SJSA1 (cell line): ENCODE data around the gene RBM5. TPM values are rescaled to one million over a fixed set of nuclear protein-coding genes. Genes with fewer than 3 reads are reported as not detected.
A peak's percentile ranks its signal among the peaks of the same experiment; 100 is the strongest.

Source experiments
- DNase-seq, 2 experiments: peaks; one replicate each; pipeline ENCODE4 v3.0.0-alpha.2; 2015 to 2020; ENCODE audit warnings: low spot score in 2 of 2, low read depth in 1 of 2
- H3K27ac ChIP-seq: fragments of 250-450 bp; sonication (Bioruptor Pico); 2 replicates; pipeline ENCODE4 v1.5.1; 2020; ENCODE audit warnings: mild to moderate bottlenecking, moderate library complexity
- H3K27me3 ChIP-seq: fragments of 250-450 bp; sonication (Bioruptor Pico); replicated peaks from 2 replicates; pipeline ENCODE4 v1.5.1; 2020; ENCODE audit warnings: mild to moderate bottlenecking, moderate library complexity
- H3K36me3 ChIP-seq: fragments of 250-450 bp; sonication (Bioruptor Pico); 2 replicates; pipeline ENCODE4 v1.5.1; 2020; ENCODE audit warnings: mild to moderate bottlenecking
- H3K4me1 ChIP-seq: fragments of 250-450 bp; sonication (Bioruptor Pico); replicated peaks from 2 replicates; pipeline ENCODE4 v1.6.1; 2021; ENCODE audit warnings: mild to moderate bottlenecking
- H3K4me3 ChIP-seq: fragments of 250-450 bp; sonication (Bioruptor Pico); 2 replicates; pipeline ENCODE4 v1.5.1; 2020; ENCODE audit warnings: mild to moderate bottlenecking
- H3K9me3 ChIP-seq: fragments of 250-450 bp; sonication (Bioruptor Pico); replicated peaks from 2 replicates; pipeline ENCODE4 v1.5.1; 2020; ENCODE audit warnings: mild to moderate bottlenecking
- total RNA-seq: library from RNA; depleted of rRNA; stranded (reverse); fragments of >200 nt; shearing (Covaris generic); gene quantifications from 2 replicates; pipeline ENCODE4 v1.2.3, GENCODE V29; 2014

RBM5 gene
- total RNA-seq, 1 experiment from 2014 or later = 84.6 TPM

GRCh38 chr3:50154840-50155490 is 66.2 kb downstream of the RBM5 start, which contains the start of gene SEMA3F:
Gene SEMA3F, plus strand, starts transcription at chr3:50155324. Its CDS starts 4,299 bp downstream, at chr3:50159623.
- Histone ChIP-seq H3K27ac (no peak within 1 kb of the TSS), H3K4me1 (peaks cover 11% of the 10 kb centered on the region), H3K9me3 (no peaks in the 10 kb centered on the region), H3K4me3 (peak within 1 kb of the TSS; percentile 41), H3K36me3 (no peaks in the 10 kb centered on the region), H3K27me3 (peaks cover 23% of the 10 kb centered on the region)
- no peak for DNase-seq

- no peak for DNase-seq
- Histone ChIP-seq H3K27me3 (peaks cover 23% of the 10 kb centered on the region), H3K9me3 (no peaks in the 10 kb centered on the region), H3K4me1 (peaks cover 11% of the 10 kb centered on the region), H3K36me3 (no peaks in the 10 kb centered on the region), H3K4me3 (peak overlapping the region; percentile 41), H3K27ac (no peak overlapping the region)
Measured at GRCh38 chr3:50155491-50155878, 66.8 kb downstream of the RBM5 start.

- Histone ChIP-seq H3K9me3 (no peaks in the 10 kb centered on the region), H3K4me1 (peaks cover 11% of the 10 kb centered on the region)
Measured at GRCh38 chr3:50155891-50156290, 67.2 kb downstream of the RBM5 start.

GRCh38 chr3:50156549-50157493 is 68.1 kb downstream of the RBM5 start:
- H3K4me3 ChIP-seq = no peak overlapping the region
- no peak for DNase-seq
- no peak overlapping the region for H3K27ac ChIP-seq
- peaks cover 23% of the 10 kb centered on the region for H3K27me3 ChIP-seq
- H3K36me3 ChIP-seq = no peaks in the 10 kb centered on the region
- H3K9me3 ChIP-seq = no peaks in the 10 kb centered on the region
- peaks cover 11% of the 10 kb centered on the region for H3K4me1 ChIP-seq

More at GRCh38 chr3:50155891-50156290, 67.2 kb downstream of the RBM5 start:
- H3K27ac ChIP-seq = no peak overlapping the region
- H3K4me3 ChIP-seq = no peak overlapping the region
- H3K36me3 ChIP-seq = no peaks in the 10 kb centered on the region
- no peak for DNase-seq
- peaks cover 23% of the 10 kb centered on the region for H3K27me3 ChIP-seq

GRCh38 chr3:50157827-50158529 is 69.3 kb downstream of the RBM5 start:
- H3K27ac ChIP-seq = no peak overlapping the region
- DNase-seq = no peak
- H3K27me3 ChIP-seq = peaks cover 23% of the 10 kb centered on the region
- H3K36me3 ChIP-seq = no peaks in the 10 kb centered on the region
- H3K9me3 ChIP-seq = no peaks in the 10 kb centered on the region
- H3K4me3 ChIP-seq = no peak overlapping the region
- peaks cover 11% of the 10 kb centered on the region for H3K4me1 ChIP-seq

- DNase-seq = no peak
- peaks cover 11% of the 10 kb centered on the region for H3K4me1 ChIP-seq
Measured at GRCh38 chr3:50158530-50159146, 69.9 kb downstream of the RBM5 start.

GRCh38 chr3:50160561-50160983 is 71.9 kb downstream of the RBM5 start:
- Histone ChIP-seq H3K27ac (no peak overlapping the region), H3K27me3 (peaks cover 11% of the 10 kb centered on the region), H3K36me3 (no peaks in the 10 kb centered on the region), H3K4me3 (no peak overlapping the region), H3K4me1 (peaks cover 4% of the 10 kb centered on the region), H3K9me3 (no peaks in the 10 kb centered on the region)
- no peak for DNase-seq

More at GRCh38 chr3:50158530-50159146, 69.9 kb downstream of the RBM5 start:
- Histone ChIP-seq H3K27me3 (peaks cover 23% of the 10 kb centered on the region), H3K36me3 (no peaks in the 10 kb centered on the region), H3K9me3 (no peaks in the 10 kb centered on the region), H3K4me3 (no peak overlapping the region), H3K27ac (no peak overlapping the region)

GRCh38 chr3:50161320-50161719 is 72.6 kb downstream of the RBM5 start:
- peaks cover 4% of the 10 kb centered on the region for H3K27me3 ChIP-seq
- H3K27ac ChIP-seq = no peak overlapping the region
- H3K9me3 ChIP-seq = no peaks in the 10 kb centered on the region
- no peaks in the 10 kb centered on the region for H3K4me1 ChIP-seq
- H3K4me3 ChIP-seq = no peak overlapping the region
- DNase-seq = no peak
- no peaks in the 10 kb centered on the region for H3K36me3 ChIP-seq

- H3K4me1 ChIP-seq = no peaks in the 10 kb centered on the region
Measured at GRCh38 chr3:50162034-50162883, 73.5 kb downstream of the RBM5 start.

GRCh38 chr3:50163572-50164455 is 75.1 kb downstream of the RBM5 start:
- Histone ChIP-seq H3K9me3 (no peaks in the 10 kb centered on the region), H3K4me3 (no peak overlapping the region), H3K27ac (no peak overlapping the region), H3K36me3 (no peaks in the 10 kb centered on the region), H3K27me3 (no peaks in the 10 kb centered on the region), H3K4me1 (no peaks in the 10 kb centered on the region)
- DNase-seq = no peak

More at GRCh38 chr3:50162034-50162883, 73.5 kb downstream of the RBM5 start:
- no peak overlapping the region for H3K27ac ChIP-seq
- no peak for DNase-seq
- no peak overlapping the region for H3K4me3 ChIP-seq
- no peaks in the 10 kb centered on the region for H3K9me3 ChIP-seq
- H3K36me3 ChIP-seq = no peaks in the 10 kb centered on the region
- no peaks in the 10 kb centered on the region; the same call in 1 of the 2 replicates for H3K27me3 ChIP-seq

GRCh38 chr3:50164481-50164880 is 75.8 kb downstream of the RBM5 start:
- no peak overlapping the region for H3K4me3 ChIP-seq
- no peak overlapping the region for H3K27ac ChIP-seq
- DNase-seq = no peak
- no peaks in the 10 kb centered on the region for H3K36me3 ChIP-seq
- H3K4me1 ChIP-seq = no peaks in the 10 kb centered on the region
- no peaks in the 10 kb centered on the region for H3K9me3 ChIP-seq
- H3K27me3 ChIP-seq = no peaks in the 10 kb centered on the region
